Mesendoderm (in vitro differentiated cells): ENCODE data around the gene C18orf63.
"Not testable (repeated sequence)": the region's sequence is repeated elsewhere in the genome, so short reads cannot be mapped to it uniquely, and the experiment has no call there.

Source experiments
- DNase-seq: peaks from one replicate; pipeline ENCODE4 v3.0.0; 2013
- H2AK5ac ChIP-seq: 2 replicates; pipeline ENCODE4 v1.6.1; 2013; ENCODE audit warnings: low read length, inconsistent platforms
- H2BK120ac ChIP-seq: 2 replicates; pipeline ENCODE4 v1.6.1; 2013; ENCODE audit warnings: low read depth, mild to moderate bottlenecking, low read length, moderate library complexity, mixed read lengths
- H2BK15ac ChIP-seq: replicated peaks from 2 replicates; pipeline ENCODE4 v1.6.1; 2013; ENCODE audit warnings: low read depth, mild to moderate bottlenecking, moderate library complexity
- H2BK5ac ChIP-seq: 2 replicates; pipeline ENCODE4 v1.6.1; 2013; ENCODE audit warnings: low read length, inconsistent platforms
- H3K18ac ChIP-seq: 2 replicates; pipeline ENCODE4 v1.6.1; 2013; ENCODE audit warnings: mild to moderate bottlenecking, low read length, mixed read lengths
- H3K23ac ChIP-seq: one replicate; pipeline ENCODE4 v1.6.1; 2013; ENCODE audit warnings: low read length
- H3K27ac ChIP-seq: 2 replicates; pipeline ENCODE4 v1.5.1; 2013; ENCODE audit warnings: low read depth, mild to moderate bottlenecking, inconsistent platforms, low read length, moderate library complexity
- H3K27me3 ChIP-seq: 2 replicates; pipeline ENCODE4 v1.6.1; 2013; ENCODE audit warnings: low read length, control low read depth, mild to moderate bottlenecking, inconsistent platforms; ENCODE audit not compliant: insufficient read depth, poor library complexity
- H3K36me3 ChIP-seq: 2 replicates; pipeline ENCODE4 v1.6.1; 2013; ENCODE audit warnings: low read length, inconsistent platforms; ENCODE audit not compliant: control insufficient read depth, insufficient read depth
- H3K4ac ChIP-seq: one replicate; pipeline ENCODE4 v1.6.1; 2013; ENCODE audit warnings: low read depth, mild to moderate bottlenecking, low read length, moderate library complexity
- H3K4me1 ChIP-seq: 2 replicates; pipeline ENCODE4 v1.6.1; 2013; ENCODE audit warnings: low read depth, low read length, inconsistent platforms; ENCODE audit not compliant: control insufficient read depth
- H3K4me2 ChIP-seq: 2 replicates; pipeline ENCODE4 v1.6.1; 2013; ENCODE audit warnings: low read length
- H3K4me3 ChIP-seq: 2 replicates; pipeline ENCODE4 v1.5.1; 2013; ENCODE audit warnings: mild to moderate bottlenecking, low read length
- H3K56ac ChIP-seq: one replicate; pipeline ENCODE4 v1.6.1; 2013; ENCODE audit warnings: low read length
- H3K79me1 ChIP-seq: 2 replicates; pipeline ENCODE4 v1.6.1; 2013; ENCODE audit warnings: low read length, inconsistent platforms
- H3K79me2 ChIP-seq: 2 replicates; pipeline ENCODE4 v1.6.1; 2013; ENCODE audit warnings: mild to moderate bottlenecking, low read length; ENCODE audit not compliant: control insufficient read depth, insufficient read depth
- H3K9ac ChIP-seq: 2 replicates; pipeline ENCODE4 v1.6.1; 2013; ENCODE audit warnings: low read length, inconsistent platforms
- H4K5ac ChIP-seq: one replicate; pipeline ENCODE4 v1.6.1; 2013; ENCODE audit warnings: low read length
- H4K8ac ChIP-seq: one replicate; pipeline ENCODE4 v1.6.1; 2013; ENCODE audit warnings: low read depth, mild to moderate bottlenecking, control low read depth, low read length, moderate library complexity
- WGBS: extraction: QIAGEN DNeasy Blood & Tissue Kit; methylation state at CpG from one replicate; pipeline ENCODE4 v1.1.7; 2013; ENCODE audit warnings: low lambda C conversion rate, missing lambda C conversion rate; ENCODE audit not compliant: insufficient coverage; ENCODE audit errors: extremely low coverage; 5-methylcytosine and 5-hydroxymethylcytosine counted together

Gene C18orf63

GRCh38 chr18:74291771-74292540 is 23.7 kb upstream of the C18orf63 start, which contains the start of gene CYB5A:
Gene CYB5A (minus strand): TSS chr18:74291963. CDS start chr18:74291875, 88 bp downstream.
- Histone ChIP-seq H3K79me1 (no peaks in the 10 kb centered on the region), H3K4me2 (peak within 1 kb of the TSS; percentile 69), H4K5ac (no peak within 1 kb of the TSS), H3K56ac (peak within 1 kb of the TSS; percentile 82), H2AK5ac (no peak within 1 kb of the TSS), H4K8ac (peak within 1 kb of the TSS; percentile 16), H3K18ac (no peak within 1 kb of the TSS), H3K4ac (no peak within 1 kb of the TSS), H2BK15ac (no peak within 1 kb of the TSS), H3K27me3 (no peaks in the 10 kb centered on the region), H3K79me2 (peaks cover 1% of the 10 kb centered on the region), H3K36me3 (no peaks in the 10 kb centered on the region), H2BK5ac (no peak within 1 kb of the TSS), H3K27ac (no peak within 1 kb of the TSS), H2BK120ac (no peak within 1 kb of the TSS), H3K23ac (no peak within 1 kb of the TSS), H3K4me3 (peak within 1 kb of the TSS; percentile 81), H3K4me1 (no peaks in the 10 kb centered on the region), H3K9ac (peak within 1 kb of the TSS; percentile 71)
- DNase-seq, result peak; percentile 96
- no CpG with 5 or more reads among the region's 68 CpGs for WGBS

GRCh38 chr18:74292541-74292858 is 23.1 kb upstream of the C18orf63 start:
- DNase-seq, result no peak
- H3K79me2 ChIP-seq, result no peaks in the 10 kb centered on the region
- no peak overlapping the region for H3K23ac ChIP-seq
- H2BK120ac ChIP-seq, result no peak overlapping the region
- H3K4me1 ChIP-seq, result no peaks in the 10 kb centered on the region
- H3K27ac ChIP-seq, result no peak overlapping the region
- peak overlapping the region; percentile 71 for H3K9ac ChIP-seq
- H3K27me3 ChIP-seq, result no peaks in the 10 kb centered on the region
- H4K8ac ChIP-seq, result peak overlapping the region; percentile 16
- H3K4me3 ChIP-seq, result peak overlapping the region; percentile 66
- no peak overlapping the region for H3K18ac ChIP-seq
- no peak overlapping the region for H2BK15ac ChIP-seq
- no peaks in the 10 kb centered on the region for H3K79me1 ChIP-seq
- no peak overlapping the region for H2AK5ac ChIP-seq
- H3K36me3 ChIP-seq, result no peaks in the 10 kb centered on the region
- peak overlapping the region; percentile 82 for H3K56ac ChIP-seq
- H3K4ac ChIP-seq, result no peak overlapping the region
- no peak overlapping the region for H2BK5ac ChIP-seq
- H3K4me2 ChIP-seq, result peak overlapping the region; percentile 39
- no CpG with 5 or more reads among the region's 4 CpGs for WGBS
- H4K5ac ChIP-seq, result no peak overlapping the region

- no CpG with 5 or more reads among the region's 3 CpGs for WGBS
These were observed 22.7 kb upstream of the C18orf63 start for GRCh38 chr18:74292982-74293381.

GRCh38 chr18:74294526-74294925 is 21.1 kb upstream of the C18orf63 start:
- Histone ChIP-seq H3K23ac (no peak overlapping the region), H3K56ac (no peak overlapping the region), H3K4me1 (no peaks in the 10 kb centered on the region), H3K9ac (no peak overlapping the region), H3K4me3 (no peak overlapping the region), H2BK5ac (no peak overlapping the region), H3K79me2 (no peaks in the 10 kb centered on the region), H3K27ac (no peak overlapping the region), H4K5ac (no peak overlapping the region), H2BK15ac (no peak overlapping the region), H3K79me1 (no peaks in the 10 kb centered on the region), H4K8ac (no peak overlapping the region), H3K27me3 (no peaks in the 10 kb centered on the region), H3K4me2 (no peak overlapping the region), H2BK120ac (no peak overlapping the region), H3K18ac (no peak overlapping the region), H3K36me3 (no peaks in the 10 kb centered on the region), H2AK5ac (no peak overlapping the region), H3K4ac (no peak overlapping the region)
- no CpG with 5 or more reads among the region's 8 CpGs for WGBS
- DNase-seq, result no peak

More at GRCh38 chr18:74292982-74293381, 22.7 kb upstream of the C18orf63 start:
- not testable (repeated sequence) for H3K4me1 ChIP-seq, H3K4me3 ChIP-seq, DNase-seq, H3K23ac ChIP-seq, H3K18ac ChIP-seq, H2AK5ac ChIP-seq, H3K27ac ChIP-seq, H2BK15ac ChIP-seq, H3K27me3 ChIP-seq, H3K36me3 ChIP-seq, H3K79me2 ChIP-seq, H3K56ac ChIP-seq, H2BK5ac ChIP-seq, H3K9ac ChIP-seq, H3K79me1 ChIP-seq, H3K4ac ChIP-seq, H4K8ac ChIP-seq, H4K5ac ChIP-seq, H2BK120ac ChIP-seq, H3K4me2 ChIP-seq

- Histone ChIP-seq H2BK120ac (no peak overlapping the region), H3K4me2 (no peak overlapping the region), H3K79me1 (no peaks in the 10 kb centered on the region), H3K9ac (no peak overlapping the region), H3K36me3 (no peaks in the 10 kb centered on the region), H3K79me2 (no peaks in the 10 kb centered on the region), H2AK5ac (no peak overlapping the region), H3K27me3 (no peaks in the 10 kb centered on the region), H2BK15ac (no peak overlapping the region), H4K5ac (no peak overlapping the region), H3K4me3 (no peak overlapping the region), H3K27ac (no peak overlapping the region), H2BK5ac (no peak overlapping the region), H3K56ac (no peak overlapping the region), H3K23ac (no peak overlapping the region), H3K4me1 (no peaks in the 10 kb centered on the region), H3K4ac (no peak overlapping the region), H3K18ac (no peak overlapping the region), H4K8ac (no peak overlapping the region)
- DNase-seq, result no peak
- WGBS, result no CpG with 5 or more reads among the region's 1 CpG
These were observed 16.5 kb upstream of the C18orf63 start for GRCh38 chr18:74299162-74299561.

GRCh38 chr18:74299746-74300145 is 15.9 kb upstream of the C18orf63 start:
- no peak overlapping the region for H3K18ac ChIP-seq
- no peak overlapping the region for H2BK5ac ChIP-seq
- no peaks in the 10 kb centered on the region for H3K79me1 ChIP-seq
- no CpG with 5 or more reads among the region's 3 CpGs for WGBS
- no peak overlapping the region for H3K27ac ChIP-seq
- H2BK15ac ChIP-seq, result no peak overlapping the region
- H3K79me2 ChIP-seq, result no peaks in the 10 kb centered on the region
- no peak overlapping the region for H3K4me2 ChIP-seq
- H2AK5ac ChIP-seq, result no peak overlapping the region
- no peak overlapping the region for H3K9ac ChIP-seq
- H3K27me3 ChIP-seq, result no peaks in the 10 kb centered on the region
- H3K36me3 ChIP-seq, result no peaks in the 10 kb centered on the region
- no peak overlapping the region for H3K23ac ChIP-seq
- no peak overlapping the region for H4K8ac ChIP-seq
- H4K5ac ChIP-seq, result no peak overlapping the region
- H3K4me1 ChIP-seq, result no peaks in the 10 kb centered on the region
- no peak overlapping the region for H3K4me3 ChIP-seq
- no peak for DNase-seq
- no peak overlapping the region for H3K4ac ChIP-seq
- no peak overlapping the region for H3K56ac ChIP-seq
- H2BK120ac ChIP-seq, result no peak overlapping the region
